ENCODE measurements around the gene RASEF. TPM values are rescaled to one million over a fixed set of nuclear protein-coding genes. Genes with fewer than 3 reads are reported as not detected.
"Not testable (repeated sequence)": the region's sequence is repeated elsewhere in the genome, so short reads cannot be mapped to it uniquely, and the experiment has no call there.

The RASEF gene
- 2.4 TPM for total RNA-seq

GRCh38 chr9:83062651-83063527, at the start of gene RASEF:
Gene RASEF, minus strand, starts transcription at chr9:83063142. Its CDS starts 275 bp downstream, at chr9:83062867.
- DNase-seq (ENCODE audit: low spot score): peak; percentile 68
- peak; percentile 88 for ATAC-seq

GRCh38 chr9:83111169-83111568, 48.2 kb upstream of the RASEF start:
- no peak for DNase-seq (ENCODE audit: low spot score)
- ATAC-seq: no peak

- no peak for ATAC-seq
- no peak for DNase-seq (ENCODE audit: low spot score)
These were observed 46.4 kb upstream of the RASEF start for GRCh38 chr9:83109296-83109695.

- DNase-seq (ENCODE audit: low spot score) (no peak), ATAC-seq (peak; percentile 88)
These were observed 45.3 kb upstream of the RASEF start for GRCh38 chr9:83108208-83108607.

GRCh38 chr9:83106772-83107171, 43.8 kb upstream of the RASEF start:
- ATAC-seq: no peak
- DNase-seq (ENCODE audit: low spot score): no peak

GRCh38 chr9:83106263-83106662, 43.3 kb upstream of the RASEF start:
- ATAC-seq: no peak
- DNase-seq (ENCODE audit: low spot score): no peak

- ATAC-seq: no peak
These were observed 34.7 kb upstream of the RASEF start for GRCh38 chr9:83097633-83098032.

GRCh38 chr9:83093311-83093710, 30.4 kb upstream of the RASEF start:
- not testable (repeated sequence) for ATAC-seq; DNase-seq (ENCODE audit: low spot score)

More at GRCh38 chr9:83097633-83098032, 34.7 kb upstream of the RASEF start:
- no peak for DNase-seq (ENCODE audit: low spot score)

- ATAC-seq (no peak), DNase-seq (ENCODE audit: low spot score) (no peak)
These were observed 18.9 kb upstream of the RASEF start for GRCh38 chr9:83081846-83082245.

- ATAC-seq: peak; percentile 49
- DNase-seq (ENCODE audit: low spot score): no peak
These were observed 18.1 kb upstream of the RASEF start for GRCh38 chr9:83081010-83081409.

- DNase-seq (ENCODE audit: low spot score); ATAC-seq: not testable (repeated sequence)
These were observed 13.0 kb upstream of the RASEF start for GRCh38 chr9:83075932-83076331.

GRCh38 chr9:83072498-83072897, 9.6 kb upstream of the RASEF start:
- ATAC-seq; DNase-seq (ENCODE audit: low spot score): not testable (repeated sequence)

- no peak for DNase-seq (ENCODE audit: low spot score)
- ATAC-seq: no peak
These were observed 8.7 kb upstream of the RASEF start for GRCh38 chr9:83071626-83072025.

GRCh38 chr9:83070261-83070660, 7.3 kb upstream of the RASEF start:
- no peak for ATAC-seq
- no peak for DNase-seq (ENCODE audit: low spot score)

- DNase-seq (ENCODE audit: low spot score) (no peak), ATAC-seq (no peak)
These were observed 6.7 kb upstream of the RASEF start for GRCh38 chr9:83069651-83070050.

GRCh38 chr9:83068414-83068813, 5.5 kb upstream of the RASEF start:
- DNase-seq (ENCODE audit: low spot score) (no peak), ATAC-seq (peak; percentile 72)

- no peak for ATAC-seq
- DNase-seq (ENCODE audit: low spot score): no peak
These were observed 4.6 kb upstream of the RASEF start for GRCh38 chr9:83067579-83067978.

- DNase-seq (ENCODE audit: low spot score): no peak
- no peak for ATAC-seq
These were observed 3.8 kb upstream of the RASEF start for GRCh38 chr9:83066771-83067170.

GRCh38 chr9:83065233-83065632, 2.3 kb upstream of the RASEF start:
- no peak for ATAC-seq

GRCh38 chr9:83061990-83062650, 822 bp downstream of the RASEF start:
- peak; percentile 64 for ATAC-seq
- DNase-seq (ENCODE audit: low spot score): peak; percentile 62

More at GRCh38 chr9:83065233-83065632, 2.3 kb upstream of the RASEF start:
- DNase-seq (ENCODE audit: low spot score): no peak

- DNase-seq (ENCODE audit: low spot score) (no peak), ATAC-seq (no peak)
These were observed 1.9 kb downstream of the RASEF start for GRCh38 chr9:83061036-83061435.

- no peak for ATAC-seq
- DNase-seq (ENCODE audit: low spot score): no peak
These were observed 2.4 kb downstream of the RASEF start for GRCh38 chr9:83060556-83060955.

Data from left lobe of liver (tissue), 2 donors.